Kasumi-1 (cell line): ENCODE results near the gene NRP1.

ENCODE experiments used
- DNase-seq, 2 experiments: peaks; one replicate each; lab custom pipeline; 2025; lab: John Stamatoyannopoulos, UW

NRP1 gene

GRCh38 chr10:33290321-33291052 lies 44.0 kb downstream of the NRP1 start:
- DNase-seq, result no peak

GRCh38 chr10:33289776-33290175 lies 44.7 kb downstream of the NRP1 start:
- DNase-seq, result no peak

- DNase-seq, result no peak
These were observed 46.3 kb downstream of the NRP1 start for GRCh38 chr10:33288127-33288526.

GRCh38 chr10:33287112-33287511 lies 47.4 kb downstream of the NRP1 start:
- no peak for DNase-seq

- no peak for DNase-seq
These were observed 48.1 kb downstream of the NRP1 start for GRCh38 chr10:33286157-33286934.

GRCh38 chr10:33284945-33285344 lies 49.5 kb downstream of the NRP1 start:
- DNase-seq, result no peak

- no peak for DNase-seq
These were observed 54.5 kb downstream of the NRP1 start for GRCh38 chr10:33279811-33280602.

GRCh38 chr10:33279276-33279675 lies 55.2 kb downstream of the NRP1 start:
- DNase-seq, result no peak

GRCh38 chr10:33278198-33278597 lies 56.3 kb downstream of the NRP1 start:
- no peak for DNase-seq

- no peak for DNase-seq
These were observed 57.3 kb downstream of the NRP1 start for GRCh38 chr10:33277135-33277536.

- DNase-seq, result no peak
These were observed 58.1 kb downstream of the NRP1 start for GRCh38 chr10:33276282-33276923.

- DNase-seq, result no peak
These were observed 60.2 kb downstream of the NRP1 start for GRCh38 chr10:33274096-33274785.

GRCh38 chr10:33273295-33274002 lies 61.0 kb downstream of the NRP1 start:
- DNase-seq, result no peak

GRCh38 chr10:33272635-33273034 lies 61.8 kb downstream of the NRP1 start:
- no peak for DNase-seq

GRCh38 chr10:33271969-33272583 lies 62.4 kb downstream of the NRP1 start:
- DNase-seq, result no peak

GRCh38 chr10:33270971-33271370 lies 63.5 kb downstream of the NRP1 start:
- no peak for DNase-seq

GRCh38 chr10:33267708-33268107 lies 66.8 kb downstream of the NRP1 start:
- DNase-seq, result no peak

GRCh38 chr10:33265621-33266020 lies 68.8 kb downstream of the NRP1 start:
- no peak for DNase-seq

- no peak for DNase-seq
These were observed 71.0 kb downstream of the NRP1 start for GRCh38 chr10:33263453-33263852.

- DNase-seq, result no peak
These were observed 71.6 kb downstream of the NRP1 start for GRCh38 chr10:33262871-33263270.
